ENCODE measurements around the gene CSPG4. TPM values are rescaled to one million over a fixed set of nuclear protein-coding genes. Genes with fewer than 3 reads are reported as not detected.
"Not testable (repeated sequence)": the region's sequence is repeated elsewhere in the genome, so short reads cannot be mapped to it uniquely, and the experiment has no call there.

The CSPG4 gene
- total RNA-seq, 5 donors from 2014 or later (not counting 1 experiment from before 2014, with no cell fraction given) = 0.06 to 0.07 (median 0.06) TPM; not detected in 2

DNA sequence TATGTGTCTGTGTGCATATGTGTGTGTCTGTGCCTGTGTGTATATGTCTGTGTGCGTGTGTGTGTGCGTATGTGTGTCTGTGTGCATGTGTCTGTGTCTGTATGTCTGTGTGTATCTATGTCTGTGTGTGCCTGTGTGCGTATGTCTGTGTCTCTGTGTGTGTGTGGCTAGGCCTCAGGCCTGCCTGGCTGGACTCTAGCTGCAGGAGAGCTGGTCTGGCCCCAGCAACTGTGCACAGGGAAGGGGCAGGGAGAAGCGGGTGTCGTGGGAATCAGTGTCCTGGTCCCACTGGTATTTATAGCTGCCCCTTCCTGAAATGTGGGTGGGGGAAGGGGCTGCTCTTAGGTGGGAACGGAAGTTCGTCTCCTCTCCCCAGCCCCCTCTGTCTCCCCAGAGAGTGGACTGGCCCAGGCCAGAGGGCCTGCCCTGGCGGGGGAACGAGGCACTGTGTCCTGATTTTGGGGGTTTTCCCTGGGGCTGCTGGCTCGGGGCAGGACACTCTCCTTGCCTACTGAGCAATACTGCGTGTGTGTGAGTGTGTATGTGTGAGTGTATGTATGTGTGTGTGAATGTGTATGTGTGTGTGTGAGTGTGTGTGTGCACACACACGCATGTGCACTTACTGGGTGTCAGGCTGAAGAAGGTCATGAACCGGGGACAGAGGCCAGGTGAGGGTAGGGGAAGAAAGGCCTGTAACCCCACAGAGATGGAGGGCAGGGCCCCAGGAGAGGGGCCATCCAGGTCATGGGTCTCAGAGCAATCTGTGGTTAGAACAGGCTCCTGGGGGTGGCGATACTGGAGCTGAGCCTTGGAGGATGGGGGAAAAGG is 6.6 kb downstream of the CSPG4 start:
- ATAC-seq (replicated peaks in 1 of 4) (no peak), DNase-seq (no peak)
- H3K4me1 Mint-ChIP-seq = no peaks in the 10 kb centered on the region
- H3K9me3 Mint-ChIP-seq = no peaks in the 10 kb centered on the region
- no peak overlapping the region for H3K27ac Mint-ChIP-seq
- 88% methylated on average over 6 of the region's 14 CpGs for WGBS (ENCODE audit: insufficient coverage)
- H3K36me3 ChIP-seq (ENCODE audit: control insufficient read depth in 2 of 2, extremely low read depth in 1 of 2, insufficient read depth in 1 of 2, low read length in 1 of 2) = no peaks in the 10 kb centered on the region
- ChIA-PET POLR2A (no interaction called here), CTCF (no interaction called here)
- H3K4me3 Mint-ChIP-seq = no peak overlapping the region
- H3K9me3 ChIP-seq = no peaks in the 10 kb centered on the region
- H3K4me1 ChIP-seq (ENCODE audit: control insufficient read depth in 1 of 2, extremely low read depth in 1 of 2, insufficient read depth in 2 of 2, low read length in 2 of 2) = no peaks in the 10 kb centered on the region
- no peaks in the 10 kb centered on the region for H3K36me3 Mint-ChIP-seq
- no peaks in the 10 kb centered on the region for H3K27me3 ChIP-seq (replicated peaks in 1 of 2; ENCODE audit: control insufficient read depth in 2 of 2, extremely low read depth in 1 of 2, insufficient read depth in 2 of 2, low read length in 1 of 2)
- no peaks in the 10 kb centered on the region for H3K27me3 Mint-ChIP-seq
- no peak overlapping the region for H3K4me3 ChIP-seq (ENCODE audit: control insufficient read depth in 1 of 2, extremely low read depth in 1 of 2, low read length in 1 of 2)
- H3K27ac ChIP-seq (ENCODE audit: low read length) = no peak overlapping the region

DNA sequence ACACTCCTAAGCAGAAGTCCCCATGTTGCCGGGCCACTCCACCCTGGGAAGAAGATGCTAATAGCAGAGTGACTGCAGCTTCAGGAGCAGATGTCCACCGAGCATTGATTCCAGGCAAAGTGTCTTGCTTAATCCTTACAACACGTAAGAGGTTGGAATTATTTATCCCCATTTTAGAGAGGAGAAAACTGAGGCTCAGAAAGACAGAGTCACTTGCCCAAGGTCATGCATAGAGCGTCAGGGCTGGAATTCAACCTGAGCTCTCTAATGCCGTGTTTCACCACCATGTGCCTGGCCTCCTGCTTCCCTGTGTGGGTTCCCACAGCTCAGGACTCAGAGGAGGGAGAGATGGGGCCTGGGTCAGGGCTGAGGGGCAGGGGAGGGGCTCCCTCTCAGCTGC is 7.3 kb downstream of the CSPG4 start:
- H3K27me3 Mint-ChIP-seq; DNase-seq; H3K27ac Mint-ChIP-seq; CTCF ChIA-PET; H3K36me3 ChIP-seq (ENCODE audit: control insufficient read depth in 2 of 2, extremely low read depth in 1 of 2, insufficient read depth in 1 of 2, low read length in 1 of 2); H3K4me1 Mint-ChIP-seq; H3K9me3 Mint-ChIP-seq; H3K27me3 ChIP-seq (replicated peaks in 1 of 2; ENCODE audit: control insufficient read depth in 2 of 2, extremely low read depth in 1 of 2, insufficient read depth in 2 of 2, low read length in 1 of 2); H3K36me3 Mint-ChIP-seq; H3K27ac ChIP-seq (ENCODE audit: low read length); H3K4me3 ChIP-seq (ENCODE audit: control insufficient read depth in 1 of 2, extremely low read depth in 1 of 2, low read length in 1 of 2); H3K4me1 ChIP-seq (ENCODE audit: control insufficient read depth in 1 of 2, extremely low read depth in 1 of 2, insufficient read depth in 2 of 2, low read length in 2 of 2); ATAC-seq (replicated peaks in 1 of 4); H3K9me3 ChIP-seq; H3K4me3 Mint-ChIP-seq; POLR2A ChIA-PET: not testable (repeated sequence)
- WGBS (ENCODE audit: insufficient coverage) = 80% methylated on average over 2 of the region's 5 CpGs

DNA sequence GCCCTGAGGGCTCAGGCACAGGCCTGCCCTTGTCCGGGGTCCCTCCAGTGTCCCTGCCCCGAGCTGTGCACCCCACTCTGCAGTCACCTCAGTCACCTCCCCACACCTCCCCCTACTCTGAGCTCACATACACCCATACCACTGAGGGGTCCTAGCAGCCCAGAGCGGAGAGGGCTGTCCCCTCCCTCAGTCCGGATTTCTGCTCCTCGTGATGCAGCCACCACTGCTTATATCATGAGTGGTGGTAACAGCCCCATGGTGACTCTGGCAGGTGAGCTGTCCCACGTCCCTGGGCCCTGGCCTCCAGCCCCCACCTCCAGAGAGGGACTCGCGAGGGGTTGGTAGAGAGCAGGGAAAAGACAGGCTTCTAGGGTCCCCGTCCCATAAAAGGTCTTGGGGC is 8.0 kb downstream of the CSPG4 start:
- Mint-ChIP-seq H3K36me3 (no peaks in the 10 kb centered on the region), H3K9me3 (no peaks in the 10 kb centered on the region), H3K27ac (no peak overlapping the region), H3K4me1 (no peaks in the 10 kb centered on the region), H3K4me3 (no peak overlapping the region), H3K27me3 (no peaks in the 10 kb centered on the region)
- Histone ChIP-seq H3K36me3 (ENCODE audit: control insufficient read depth in 2 of 2, extremely low read depth in 1 of 2, insufficient read depth in 1 of 2, low read length in 1 of 2) (no peaks in the 10 kb centered on the region), H3K27me3 (replicated peaks in 1 of 2; ENCODE audit: control insufficient read depth in 2 of 2, extremely low read depth in 1 of 2, insufficient read depth in 2 of 2, low read length in 1 of 2) (no peaks in the 10 kb centered on the region), H3K27ac (ENCODE audit: low read length) (no peak overlapping the region), H3K9me3 (no peaks in the 10 kb centered on the region), H3K4me3 (ENCODE audit: control insufficient read depth in 1 of 2, extremely low read depth in 1 of 2, low read length in 1 of 2) (no peak overlapping the region), H3K4me1 (ENCODE audit: control insufficient read depth in 1 of 2, extremely low read depth in 1 of 2, insufficient read depth in 2 of 2, low read length in 2 of 2) (peaks cover 0 to 9% of the 10 kb centered on the region in 2 experiments)
- ATAC-seq (replicated peaks in 1 of 4) (no peak), DNase-seq (no peak)
- 92% methylated on average over 2 of the region's 9 CpGs for WGBS (ENCODE audit: insufficient coverage)
- POLR2A ChIA-PET = no interaction called here
- CTCF ChIA-PET = no interaction called here

DNA sequence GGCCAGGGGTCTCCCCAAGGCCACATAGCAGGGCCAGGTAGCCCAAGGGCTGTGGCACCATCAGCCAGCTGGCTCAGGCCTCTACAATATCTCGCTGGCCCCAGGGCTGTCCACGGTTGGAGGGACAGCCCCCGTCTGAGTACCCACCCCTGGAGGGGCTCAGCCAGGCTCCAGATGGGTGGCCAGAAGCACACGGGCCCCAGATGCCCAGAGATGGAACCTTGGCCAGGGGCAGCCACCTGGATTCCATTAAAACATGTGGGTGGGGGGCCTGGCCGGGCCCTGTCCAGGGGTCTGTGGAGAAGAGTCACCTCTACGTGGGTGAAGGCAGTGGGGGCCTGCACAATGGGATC is 8.4 kb downstream of the CSPG4 start:
- H3K27me3 ChIP-seq (replicated peaks in 1 of 2; ENCODE audit: control insufficient read depth in 2 of 2, extremely low read depth in 1 of 2, insufficient read depth in 2 of 2, low read length in 1 of 2) = peaks cover 0 to 2% of the 10 kb centered on the region in 2 experiments
- WGBS (ENCODE audit: insufficient coverage) = 81% methylated on average over 6 of the region's 6 CpGs
- ChIA-PET POLR2A (no interaction called here), CTCF (no interaction called here)
- peaks cover 0 to 13% of the 10 kb centered on the region in 2 experiments for H3K4me1 ChIP-seq (ENCODE audit: control insufficient read depth in 1 of 2, extremely low read depth in 1 of 2, insufficient read depth in 2 of 2, low read length in 2 of 2)
- Mint-ChIP-seq H3K36me3 (no peaks in the 10 kb centered on the region), H3K4me1 (peaks cover 0 to 3% (median 1%) of the 10 kb centered on the region in 3 donors), H3K4me3 (no peak overlapping the region), H3K9me3 (no peaks in the 10 kb centered on the region), H3K27me3 (no peaks in the 10 kb centered on the region), H3K27ac (no peak overlapping the region)
- H3K9me3 ChIP-seq = no peaks in the 10 kb centered on the region
- H3K27ac ChIP-seq (ENCODE audit: low read length) = no peak overlapping the region
- H3K4me3 ChIP-seq (ENCODE audit: control insufficient read depth in 1 of 2, extremely low read depth in 1 of 2, low read length in 1 of 2) = no peak overlapping the region
- no peak for DNase-seq
- ATAC-seq (replicated peaks in 1 of 4) = no peak
- no peaks in the 10 kb centered on the region for H3K36me3 ChIP-seq (ENCODE audit: control insufficient read depth in 2 of 2, extremely low read depth in 1 of 2, insufficient read depth in 1 of 2, low read length in 1 of 2)

DNA sequence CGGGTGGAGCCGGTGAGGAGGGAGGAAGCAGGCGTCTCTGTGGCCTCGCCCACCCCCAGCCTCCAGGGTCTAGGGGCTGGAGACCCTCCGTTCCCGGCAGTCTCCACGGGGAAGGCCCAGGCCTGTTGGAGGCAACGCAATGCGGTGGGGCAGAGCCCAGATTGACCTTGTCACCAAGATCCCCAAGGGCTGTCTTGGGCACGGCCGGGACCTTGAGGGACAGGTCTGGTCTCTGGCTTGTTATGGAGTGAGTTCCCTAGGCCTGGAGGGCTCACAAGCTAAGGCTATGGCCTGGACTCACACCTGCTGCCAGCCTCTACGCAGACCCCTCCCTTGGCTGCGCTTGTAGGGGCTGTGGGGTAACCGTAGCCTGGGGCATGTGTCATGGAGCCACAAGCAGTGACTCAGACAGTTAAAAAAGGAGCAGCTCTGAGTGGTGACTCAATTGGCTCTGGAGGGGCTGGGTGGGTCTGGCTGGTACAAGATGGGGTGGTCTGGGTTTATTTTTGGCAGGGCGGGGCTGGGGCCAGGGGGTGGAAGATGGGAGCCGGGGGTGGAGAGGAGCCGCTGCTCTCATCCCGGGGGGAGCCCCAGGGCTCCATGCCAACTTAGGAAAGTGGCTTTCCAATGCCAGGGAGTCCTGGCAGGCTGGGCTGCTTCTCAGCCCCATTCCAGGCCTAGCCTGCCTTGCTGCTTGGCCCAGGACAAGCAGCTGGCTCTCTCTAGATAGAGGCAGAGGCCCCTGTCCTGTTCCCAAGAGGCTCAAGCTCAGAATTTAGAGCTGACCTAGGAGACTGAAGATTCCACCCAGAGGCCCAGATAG is 9.0 kb downstream of the CSPG4 start:
- H3K9me3 Mint-ChIP-seq; H3K27me3 Mint-ChIP-seq; H3K27ac Mint-ChIP-seq; H3K9me3 ChIP-seq; H3K4me1 Mint-ChIP-seq; H3K36me3 ChIP-seq (ENCODE audit: control insufficient read depth in 2 of 2, extremely low read depth in 1 of 2, insufficient read depth in 1 of 2, low read length in 1 of 2); DNase-seq; H3K36me3 Mint-ChIP-seq; CTCF ChIA-PET; H3K4me3 Mint-ChIP-seq; ATAC-seq (replicated peaks in 1 of 4); H3K27me3 ChIP-seq (replicated peaks in 1 of 2; ENCODE audit: control insufficient read depth in 2 of 2, extremely low read depth in 1 of 2, insufficient read depth in 2 of 2, low read length in 1 of 2); POLR2A ChIA-PET; H3K4me3 ChIP-seq (ENCODE audit: control insufficient read depth in 1 of 2, extremely low read depth in 1 of 2, low read length in 1 of 2); H3K27ac ChIP-seq (ENCODE audit: low read length): not testable (repeated sequence)
- H3K4me1 ChIP-seq (ENCODE audit: control insufficient read depth in 1 of 2, extremely low read depth in 1 of 2, insufficient read depth in 2 of 2, low read length in 2 of 2) = peaks cover 0 to 16% of the 10 kb centered on the region in 2 experiments
- no CpG with 5 or more reads among the region's 18 CpGs for WGBS (ENCODE audit: insufficient coverage)

DNA sequence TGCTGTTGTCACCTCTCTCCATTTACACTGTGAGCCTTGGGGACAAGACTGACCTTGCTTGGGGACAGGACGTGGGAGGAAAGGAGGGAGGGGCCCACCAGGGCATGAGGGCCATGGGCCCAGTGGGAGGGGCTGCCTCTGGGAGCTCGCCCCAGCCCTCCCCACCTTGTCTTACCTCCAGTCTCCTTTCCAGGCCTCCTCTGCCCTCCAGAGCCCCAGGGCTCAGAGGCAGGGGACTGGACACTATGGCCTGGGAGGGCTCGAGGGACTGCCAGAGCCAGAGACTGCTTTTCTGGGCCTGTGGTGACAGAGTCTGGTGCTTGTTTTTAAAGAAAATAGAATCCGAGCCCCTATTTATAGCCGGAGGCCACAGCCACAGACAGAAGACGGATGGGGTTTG is 10.2 kb downstream of the CSPG4 start:
- H3K4me3 ChIP-seq (ENCODE audit: control insufficient read depth in 1 of 2, extremely low read depth in 1 of 2, low read length in 1 of 2) = no peak overlapping the region
- H3K9me3 ChIP-seq = no peaks in the 10 kb centered on the region
- ATAC-seq (replicated peaks in 1 of 4) (no peak), DNase-seq (no peak)
- H3K36me3 ChIP-seq (ENCODE audit: control insufficient read depth in 2 of 2, extremely low read depth in 1 of 2, insufficient read depth in 1 of 2, low read length in 1 of 2) = no peaks in the 10 kb centered on the region
- no peaks in the 10 kb centered on the region for H3K9me3 Mint-ChIP-seq
- H3K36me3 Mint-ChIP-seq = no peaks in the 10 kb centered on the region
- POLR2A ChIA-PET = no interaction called here
- H3K4me1 Mint-ChIP-seq = peaks cover 0 to 6% (median 1%) of the 10 kb centered on the region in 3 donors
- H3K4me1 ChIP-seq (ENCODE audit: control insufficient read depth in 1 of 2, extremely low read depth in 1 of 2, insufficient read depth in 2 of 2, low read length in 2 of 2) = peaks cover 0 to 16% of the 10 kb centered on the region in 2 experiments
- H3K27ac ChIP-seq (ENCODE audit: low read length) = no peak overlapping the region
- no peak overlapping the region for H3K4me3 Mint-ChIP-seq
- no CpG with 5 or more reads among the region's 6 CpGs for WGBS (ENCODE audit: insufficient coverage)
- H3K27me3 ChIP-seq (replicated peaks in 1 of 2; ENCODE audit: control insufficient read depth in 2 of 2, extremely low read depth in 1 of 2, insufficient read depth in 2 of 2, low read length in 1 of 2) = peaks cover 0 to 3% of the 10 kb centered on the region in 2 experiments
- no peak overlapping the region for H3K27ac Mint-ChIP-seq
- CTCF ChIA-PET = no interaction called here
- no peaks in the 10 kb centered on the region for H3K27me3 Mint-ChIP-seq

All from T-cell (primary cell).